Calu3 (cell line): ENCODE measurements around the gene STRA8. TPM values are rescaled to one million over a fixed set of nuclear protein-coding genes. Genes with fewer than 3 reads are reported as not detected.
A peak's percentile ranks its signal among the peaks of the same experiment; 100 is the strongest.

Experiments used
- BruUV-seq: library from RNA; stranded (reverse); fragments of 400-500 nt; replicated peaks from 2 replicates; lab custom pipeline; 2021; lab: Mats Ljungman, UMichigan
- CTCF ChIA-PET: fragments of 300-600 bp; sonication (Branson Sonifier 250); formaldehyde crosslinking; loops from one replicate; lab custom pipeline; 2022; ENCODE audit warnings: antibody characterized with exemption; lab: Charles Lee
- DNase-seq: peaks from one replicate; pipeline ENCODE4 v3.0.0; 2022
- H3K27ac Mint-ChIP-seq: one replicate; pipeline ENCODE4 v1.8.0; 2022; ENCODE audit warnings: mixed read lengths; ENCODE audit not compliant: unreplicated experiment
- H3K27me3 Mint-ChIP-seq: one replicate; pipeline ENCODE4 v1.8.0; 2022; ENCODE audit warnings: mixed read lengths; ENCODE audit not compliant: unreplicated experiment
- H3K36me3 Mint-ChIP-seq: one replicate; pipeline ENCODE4 v1.8.0; 2022; ENCODE audit warnings: mild to moderate bottlenecking, moderate library complexity, mixed read lengths; ENCODE audit not compliant: insufficient read depth, unreplicated experiment
- H3K4me1 Mint-ChIP-seq: one replicate; pipeline ENCODE4 v1.8.0; 2022; ENCODE audit warnings: mild to moderate bottlenecking, low read depth, mixed read lengths; ENCODE audit not compliant: unreplicated experiment
- H3K4me3 Mint-ChIP-seq: one replicate; pipeline ENCODE4 v1.8.0; 2022; ENCODE audit warnings: mild to moderate bottlenecking, low read depth, moderate library complexity, mixed read lengths; ENCODE audit not compliant: unreplicated experiment
- H3K9me3 Mint-ChIP-seq: one replicate; pipeline ENCODE4 v1.8.0; 2022; ENCODE audit warnings: low read depth, mixed read lengths; ENCODE audit not compliant: unreplicated experiment
- intact Hi-C: fragments of 100-400 bp; cut with micrococcal nuclease; formaldehyde crosslinking; loops from one replicate; pipeline ENCODE4 v1.10.0; 2022; ENCODE audit not compliant: unreplicated experiment
- total RNA-seq: library from RNA; stranded (reverse); gene quantifications from 2 replicates; pipeline ENCODE4 v1.2.3, GENCODE V29; 2022
- TF ChIP-seq, protein P1 (sequence below): fragments of 200-600 bp; IDR thresholded peaks from one replicate; pipeline ENCODE4 v1.8.0; 2022; ENCODE audit warnings: antibody characterized with exemption; ENCODE audit not compliant: unreplicated experiment

Gene STRA8
- total RNA-seq, 1 experiment from 2014 or later: not detected

DNA sequence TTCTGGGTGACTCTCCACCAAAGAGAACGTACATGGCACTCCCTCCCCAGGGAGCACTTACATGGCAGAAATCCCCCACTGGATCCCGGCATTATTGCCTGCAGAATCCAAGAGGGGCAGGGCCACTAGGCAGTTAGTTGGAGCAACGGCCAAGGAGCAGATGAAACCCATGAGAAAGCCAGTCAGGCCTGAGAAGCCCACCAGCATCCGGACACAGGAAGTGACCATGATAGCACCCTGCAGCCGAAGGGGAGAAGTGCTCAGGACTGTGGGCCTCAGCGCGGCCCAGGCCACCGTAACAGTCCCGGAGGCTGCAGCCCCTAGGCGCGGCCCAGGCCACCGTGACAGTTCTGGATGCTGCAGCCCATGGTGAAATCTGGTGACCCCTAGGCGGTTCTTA is 43.5 kb downstream of the STRA8 start:
- H3K4me1 Mint-ChIP-seq: no peaks in the 10 kb centered on the region
- H3K4me3 Mint-ChIP-seq: no peak overlapping the region
- BruUV-seq: no TSS peak
- no peaks in the 10 kb centered on the region for H3K9me3 Mint-ChIP-seq
- CTCF ChIA-PET: interaction anchor here (4.8 kb wide), 1 partner anchor 58 kb away, joined by 31 read pairs; no protein-coding TSS in a partner anchor
- TF ChIP-seq, protein P1, sequence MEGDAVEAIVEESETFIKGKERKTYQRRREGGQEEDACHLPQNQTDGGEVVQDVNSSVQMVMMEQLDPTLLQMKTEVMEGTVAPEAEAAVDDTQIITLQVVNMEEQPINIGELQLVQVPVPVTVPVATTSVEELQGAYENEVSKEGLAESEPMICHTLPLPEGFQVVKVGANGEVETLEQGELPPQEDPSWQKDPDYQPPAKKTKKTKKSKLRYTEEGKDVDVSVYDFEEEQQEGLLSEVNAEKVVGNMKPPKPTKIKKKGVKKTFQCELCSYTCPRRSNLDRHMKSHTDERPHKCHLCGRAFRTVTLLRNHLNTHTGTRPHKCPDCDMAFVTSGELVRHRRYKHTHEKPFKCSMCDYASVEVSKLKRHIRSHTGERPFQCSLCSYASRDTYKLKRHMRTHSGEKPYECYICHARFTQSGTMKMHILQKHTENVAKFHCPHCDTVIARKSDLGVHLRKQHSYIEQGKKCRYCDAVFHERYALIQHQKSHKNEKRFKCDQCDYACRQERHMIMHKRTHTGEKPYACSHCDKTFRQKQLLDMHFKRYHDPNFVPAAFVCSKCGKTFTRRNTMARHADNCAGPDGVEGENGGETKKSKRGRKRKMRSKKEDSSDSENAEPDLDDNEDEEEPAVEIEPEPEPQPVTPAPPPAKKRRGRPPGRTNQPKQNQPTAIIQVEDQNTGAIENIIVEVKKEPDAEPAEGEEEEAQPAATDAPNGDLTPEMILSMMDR: no peak
- intact Hi-C loops: no loop called here
- DNase-seq: no peak
- H3K27ac Mint-ChIP-seq: no peak overlapping the region
- H3K27me3 Mint-ChIP-seq: peaks cover 27% of the 10 kb centered on the region
- H3K36me3 Mint-ChIP-seq: peaks cover 2% of the 10 kb centered on the region

GRCh38 chr7:135281363-135281949 is 47.8 kb downstream of the STRA8 start:
- CTCF ChIA-PET: interaction anchor here (0.6 to 3.6 kb wide), 7 partner anchors 11 to 774 kb away, joined by 3 to 94 read pairs (median 5); no protein-coding TSS in a partner anchor
- no peaks in the 10 kb centered on the region for H3K4me1 Mint-ChIP-seq

DNA sequence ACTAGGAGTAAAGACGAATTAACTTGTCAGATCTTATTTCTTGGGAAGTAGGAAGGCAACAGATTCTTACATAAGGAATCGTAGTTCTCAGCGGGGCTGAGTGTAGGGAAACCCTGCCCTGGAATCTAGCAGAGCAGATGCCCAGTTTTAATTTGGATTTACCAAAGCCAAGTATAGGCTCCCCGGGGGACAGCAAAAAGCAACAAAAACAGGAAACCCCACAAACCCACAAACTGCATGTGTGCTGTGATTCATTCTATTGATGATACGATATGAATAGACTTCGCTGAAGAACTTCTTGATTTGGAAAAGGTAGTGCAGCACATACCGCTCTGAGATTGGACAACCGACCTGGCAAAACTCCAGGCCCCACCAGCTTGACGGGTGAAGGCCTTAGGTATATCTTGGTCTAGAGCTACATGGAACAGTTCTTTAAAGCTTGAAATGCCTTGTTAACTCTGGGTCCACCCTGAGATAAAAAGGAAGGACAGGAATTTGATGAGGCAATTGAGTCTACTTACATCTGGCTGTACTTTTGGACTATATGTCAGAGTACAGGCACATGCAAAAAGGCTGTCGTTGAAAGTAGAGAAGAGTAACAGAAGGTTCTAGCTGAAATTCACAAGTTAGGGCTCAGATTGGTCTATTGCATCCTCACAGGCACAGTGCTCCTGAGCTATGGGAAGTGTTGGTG is 49.1 kb downstream of the STRA8 start:
- Mint-ChIP-seq H3K27ac (no peak overlapping the region), H3K9me3 (no peaks in the 10 kb centered on the region), H3K27me3 (peaks cover 24% of the 10 kb centered on the region), H3K4me1 (no peaks in the 10 kb centered on the region), H3K4me3 (no peak overlapping the region), H3K36me3 (no peaks in the 10 kb centered on the region)
- CTCF ChIA-PET: interaction anchor here (1.6 kb wide), 1 partner anchor 53 kb away, joined by 6 read pairs; no protein-coding TSS in a partner anchor
- BruUV-seq: no TSS peak
- DNase-seq: no peak
- TF ChIP-seq, protein P1: no peak
- intact Hi-C loops: loop anchor here (5.0 kb wide), 1 partner anchor 230 kb away; the partner anchor contains the start of gene CNOT4

More at GRCh38 chr7:135281363-135281949, 47.8 kb downstream of the STRA8 start:
- H3K27ac Mint-ChIP-seq: no peak overlapping the region
- H3K27me3 Mint-ChIP-seq: peaks cover 24% of the 10 kb centered on the region
- no peaks in the 10 kb centered on the region for H3K9me3 Mint-ChIP-seq
- DNase-seq: peak; percentile 85
- intact Hi-C loops: loop anchor here (1.0 to 5.0 kb wide), 3 partner anchors 54 to 277 kb away; partner anchors contain the start of gene CNOT4
- TF ChIP-seq, protein P1: peak; percentile 93
- H3K4me3 Mint-ChIP-seq: no peak overlapping the region
- BruUV-seq: no TSS peak
- H3K36me3 Mint-ChIP-seq: no peaks in the 10 kb centered on the region

DNA sequence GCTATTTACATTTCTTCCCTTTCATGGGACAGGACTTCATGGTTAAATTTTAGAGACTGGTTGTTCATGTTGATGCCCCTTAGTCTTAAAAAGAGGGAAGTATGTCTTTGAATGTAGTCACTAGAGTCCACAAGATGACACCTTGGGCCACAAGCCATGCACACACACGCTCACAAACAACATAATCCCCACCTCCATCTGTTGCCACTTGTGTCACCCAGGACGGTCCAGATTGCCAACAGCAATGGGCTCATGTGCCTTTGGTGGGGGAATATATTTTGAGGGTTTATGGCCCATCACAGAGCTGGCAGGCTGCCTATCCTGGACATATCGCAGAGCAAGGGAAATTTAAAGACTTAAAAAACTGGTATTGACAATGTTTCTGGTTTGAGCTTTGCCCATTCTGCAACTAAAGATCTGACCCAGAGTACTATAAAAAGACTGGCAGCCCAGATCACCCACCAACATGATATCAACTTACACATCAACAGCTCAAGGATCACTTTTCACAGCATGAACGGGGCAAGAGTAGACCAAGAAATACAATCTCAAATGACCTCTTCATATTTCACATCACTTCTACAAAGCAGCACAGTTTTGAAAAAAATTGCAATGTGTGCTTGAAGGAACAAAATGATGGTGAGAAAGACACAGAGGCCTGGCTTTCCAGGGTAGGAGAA is 50.5 kb downstream of the STRA8 start:
- H3K36me3 Mint-ChIP-seq: no peaks in the 10 kb centered on the region
- BruUV-seq: no TSS peak
- H3K4me1 Mint-ChIP-seq: no peaks in the 10 kb centered on the region
- TF ChIP-seq, protein P1: no peak
- peaks cover 24% of the 10 kb centered on the region for H3K27me3 Mint-ChIP-seq
- H3K27ac Mint-ChIP-seq: no peak overlapping the region
- DNase-seq: no peak
- H3K9me3 Mint-ChIP-seq: peaks cover 3% of the 10 kb centered on the region
- CTCF ChIA-PET: no interaction called here
- intact Hi-C loops: loop anchor here (5.0 kb wide), 1 partner anchor 228 kb away; the partner anchor contains the start of gene CNOT4
- no peak overlapping the region for H3K4me3 Mint-ChIP-seq
